MM.1S (cell line): ENCODE measurements around the gene RPS23.

ENCODE experiments used
- CTCF ChIP-seq: fragments of 300-600 bp; sonication (generic); IDR thresholded peaks from 2 replicates; pipeline ENCODE4 v1.5.1; 2016; ENCODE audit warnings: antibody characterized with exemption, low read length, mixed read lengths
- EZH2 ChIP-seq: fragments of 300-600 bp; sonication (generic); optimal IDR thresholded peaks from 2 replicates; pipeline ENCODE3; 2017; ENCODE audit warnings: low read depth, mild to moderate bottlenecking, antibody characterized with exemption, low read length, mixed read lengths
- EZH2phosphoT487 ChIP-seq: fragments of 300-600 bp; sonication (generic); IDR thresholded peaks from 2 replicates; pipeline ENCODE4 v1.6.1; 2018; ENCODE audit warnings: antibody characterized with exemption, low read length

GRCh38 chr5:82244151-82244550, 34.0 kb downstream of the RPS23 start:
- TF ChIP-seq CTCF (no peak), EZH2 (no peak), EZH2phosphoT487 (no peak)
